ENCODE results near the gene SLC22A5.

The SLC22A5 gene

DNA sequence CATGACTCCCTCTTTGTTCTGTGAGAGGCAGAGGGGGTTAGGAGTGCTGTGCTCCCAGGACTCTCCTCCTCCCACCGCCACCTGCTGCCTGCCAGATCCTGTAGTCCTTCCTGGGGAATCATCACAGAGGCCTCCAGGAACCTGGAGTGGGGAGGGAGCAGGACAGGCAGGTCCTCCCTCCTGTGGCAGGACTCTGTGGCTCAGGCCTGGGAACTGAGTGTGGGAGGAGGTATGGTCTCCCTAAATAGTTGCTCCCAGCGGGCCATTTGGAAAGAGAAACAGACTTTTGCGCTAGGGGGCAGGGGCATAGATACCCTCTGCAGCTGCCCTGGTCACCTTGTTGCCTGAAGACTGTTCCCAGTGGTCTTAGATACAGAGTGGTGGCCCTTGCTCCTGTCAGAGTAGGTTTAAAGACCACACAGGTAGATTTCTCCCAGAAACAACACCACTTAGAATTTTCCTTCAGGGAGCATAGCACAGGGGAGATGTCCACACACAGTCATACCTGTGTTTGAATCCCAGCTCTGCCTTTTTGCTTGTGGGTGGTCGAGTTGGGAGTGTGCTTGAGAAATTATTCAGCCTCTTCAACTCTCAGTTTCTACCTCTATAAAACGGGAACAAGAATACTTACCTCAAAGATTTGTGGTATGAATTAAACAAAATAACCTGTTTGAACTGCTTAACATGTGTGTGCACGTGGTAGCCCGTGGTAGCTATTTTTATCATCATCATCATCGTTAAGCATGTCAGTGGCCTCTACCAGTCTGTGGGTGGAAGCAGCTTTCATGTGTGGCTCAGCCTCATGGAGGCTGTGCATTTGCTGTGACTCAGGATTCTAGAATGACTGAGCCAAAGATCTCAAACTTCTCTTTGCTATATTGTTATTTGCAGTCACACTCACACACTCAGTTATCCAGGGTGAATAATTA lies 55.8 kb downstream of the SLC22A5 start:
- H3K27me3 Mint-ChIP-seq, result no peaks in the 10 kb centered on the region
- peak overlapping the region; percentile 96 to 99 for H3K27ac Mint-ChIP-seq
- H3K36me3 Mint-ChIP-seq (ENCODE audit: insufficient read depth), result peaks cover 70% of the 10 kb centered on the region
- H3K4me1 Mint-ChIP-seq (ENCODE audit: low read depth in 2 of 2), result peaks cover 91 to 93% of the 10 kb centered on the region in 2 donors
- ATAC-seq (replicated peaks) (peak; percentile 63), DNase-seq (peak; percentile 55 to 57 (median 56))
- H3K9me3 Mint-ChIP-seq, result no peaks in the 10 kb centered on the region
- H3K4me3 Mint-ChIP-seq, result peak overlapping the region; percentile 82 to 85

DNA sequence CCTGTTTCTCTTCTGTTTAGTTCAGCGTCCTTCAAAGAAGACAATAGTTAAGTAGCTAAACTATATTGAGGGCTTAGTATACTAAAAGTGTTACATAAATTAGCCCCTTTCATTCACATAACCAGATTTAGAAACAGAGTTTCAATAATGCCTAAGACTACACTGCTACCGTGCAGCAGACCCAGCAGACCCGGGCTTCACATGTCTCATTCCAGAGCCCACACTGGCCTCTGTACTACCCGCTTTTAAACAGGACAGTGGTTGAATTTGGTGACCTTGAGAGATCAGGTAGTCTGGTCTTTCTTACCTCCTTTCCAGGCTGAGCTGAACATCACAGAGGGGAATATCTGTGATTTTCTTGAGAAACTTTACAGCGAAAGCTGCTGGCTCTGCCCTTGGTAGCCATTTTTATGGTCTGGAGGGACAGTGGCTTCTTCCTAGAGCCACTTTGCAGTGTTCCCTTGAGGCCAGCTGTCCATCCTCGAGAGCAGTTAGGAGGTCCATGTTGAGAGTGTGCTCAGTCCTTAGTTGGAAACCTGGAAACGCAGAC lies 56.5 kb downstream of the SLC22A5 start:
- no peak for DNase-seq
- H3K36me3 Mint-ChIP-seq (ENCODE audit: insufficient read depth), result peaks cover 63% of the 10 kb centered on the region
- no peaks in the 10 kb centered on the region for H3K9me3 Mint-ChIP-seq

DNA sequence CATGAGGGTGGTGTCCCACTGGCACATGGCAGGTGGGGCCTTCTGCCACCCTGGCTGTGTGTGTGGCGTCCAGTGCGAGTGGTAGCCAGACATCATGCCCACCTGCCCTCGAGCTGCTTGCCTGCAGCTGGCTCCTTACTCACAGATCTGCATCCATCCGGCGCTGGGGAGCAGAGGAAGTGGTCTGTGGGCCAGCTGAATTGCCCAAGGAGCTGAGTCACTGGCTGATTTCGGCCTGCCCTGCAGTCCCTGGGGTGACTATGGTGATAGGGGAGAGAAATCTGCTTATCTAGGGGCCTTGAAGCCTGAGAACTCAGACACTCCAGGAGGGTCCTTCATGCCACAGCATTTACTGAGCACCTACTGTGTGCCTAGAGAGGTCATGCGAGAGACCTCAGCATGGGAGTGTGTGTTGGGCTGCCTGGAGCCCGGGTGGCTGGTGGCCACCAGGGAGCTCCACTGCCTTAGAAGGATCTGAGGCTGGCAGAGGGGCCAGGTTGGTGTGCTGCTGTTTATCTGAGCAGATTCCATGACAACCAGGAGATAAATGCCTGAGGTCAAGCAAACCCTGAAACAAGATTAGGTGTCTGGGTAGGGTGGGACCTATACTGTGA lies 57.1 kb downstream of the SLC22A5 start:
- Mint-ChIP-seq H3K4me1 (ENCODE audit: low read depth in 2 of 2) (peaks cover 91% of the 10 kb centered on the region in 2 donors), H3K27ac (peak overlapping the region; percentile 96 to 99), H3K36me3 (ENCODE audit: insufficient read depth) (peaks cover 64% of the 10 kb centered on the region), H3K27me3 (no peaks in the 10 kb centered on the region), H3K4me3 (peak overlapping the region; percentile 82 to 85), H3K9me3 (no peaks in the 10 kb centered on the region)
- DNase-seq (peak; percentile 41 to 59 (median 53)), ATAC-seq (replicated peaks) (peak; percentile 41)

More for the DNA sequence above, 56.5 kb downstream of the SLC22A5 start:
- ATAC-seq (replicated peaks), result no peak
- H3K27me3 Mint-ChIP-seq, result no peaks in the 10 kb centered on the region
- H3K4me3 Mint-ChIP-seq, result peak overlapping the region; percentile 82 to 85
- peak overlapping the region; percentile 96 to 99 for H3K27ac Mint-ChIP-seq
- H3K4me1 Mint-ChIP-seq (ENCODE audit: low read depth in 2 of 2), result peaks cover 91% of the 10 kb centered on the region in 2 donors

DNA sequence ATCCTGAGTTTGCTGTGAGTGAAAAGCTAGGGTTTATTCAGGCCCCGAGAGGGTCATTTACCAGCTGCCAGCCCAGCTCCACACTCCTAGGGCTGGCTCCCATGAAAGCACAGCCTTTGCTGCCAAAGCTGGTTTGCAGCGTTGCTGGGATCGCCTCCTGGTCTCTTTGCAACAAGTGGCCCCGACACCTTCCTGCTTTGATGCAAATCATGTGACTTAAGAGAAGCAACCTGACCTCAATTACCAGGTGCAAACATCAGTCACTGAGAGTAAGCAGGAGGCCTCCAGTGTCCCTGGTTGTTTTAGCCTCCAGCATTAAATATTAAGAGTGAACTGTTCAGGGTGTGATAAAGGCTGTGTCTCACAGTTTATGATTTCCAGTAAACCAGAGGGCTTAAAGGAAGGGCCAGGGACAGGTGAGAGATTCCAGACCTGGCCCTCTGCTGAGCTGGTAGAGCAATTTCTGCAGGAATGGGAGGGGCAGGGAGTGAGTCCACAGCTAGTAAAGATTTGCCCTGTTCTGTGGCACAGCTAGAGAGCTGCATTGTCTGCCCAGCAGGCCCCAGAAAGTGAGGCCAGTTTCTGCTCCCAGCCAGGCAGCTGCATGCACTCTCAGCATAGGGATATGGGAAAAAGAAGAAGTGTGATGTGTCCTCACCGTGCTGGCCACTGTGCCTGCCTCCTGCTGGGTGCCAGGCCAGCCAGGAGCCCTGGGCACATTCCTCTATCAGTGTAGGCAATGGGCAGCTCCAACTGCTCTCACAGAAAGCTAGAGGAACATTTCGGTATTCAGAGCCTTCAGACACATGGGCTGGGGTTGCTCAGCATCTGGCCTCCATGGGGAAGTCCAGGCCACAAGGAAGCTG lies 58.0 kb downstream of the SLC22A5 start:
- H3K4me1 Mint-ChIP-seq (ENCODE audit: low read depth in 2 of 2), result peaks cover 93 to 97% of the 10 kb centered on the region in 2 donors
- ATAC-seq (replicated peaks) (peak; percentile 75), DNase-seq (peak; percentile 64 to 67 (median 65))
- peak overlapping the region; percentile 96 to 99 for H3K27ac Mint-ChIP-seq
- H3K27me3 Mint-ChIP-seq, result no peaks in the 10 kb centered on the region
- H3K36me3 Mint-ChIP-seq (ENCODE audit: insufficient read depth), result peaks cover 63% of the 10 kb centered on the region
- no peaks in the 10 kb centered on the region for H3K9me3 Mint-ChIP-seq
- peak overlapping the region; percentile 82 to 85 for H3K4me3 Mint-ChIP-seq

DNA sequence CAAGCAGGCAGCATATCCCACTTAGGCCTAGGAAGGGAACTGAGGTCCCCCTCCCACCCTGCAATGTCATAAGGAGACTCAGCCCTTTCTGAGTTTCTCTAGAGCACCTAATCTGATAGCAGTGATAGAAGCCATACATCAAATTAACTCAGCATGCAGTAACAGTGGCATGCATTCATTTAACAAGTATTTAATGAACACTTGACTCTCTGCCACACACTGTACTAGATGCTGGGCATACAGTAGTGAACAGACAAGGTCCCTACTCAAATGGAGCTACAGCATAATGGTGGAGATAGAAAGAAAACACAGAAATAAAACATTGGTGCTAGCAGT lies 58.6 kb downstream of the SLC22A5 start:
- Mint-ChIP-seq H3K27ac (peak overlapping the region; percentile 96 to 99), H3K9me3 (no peaks in the 10 kb centered on the region), H3K36me3 (ENCODE audit: insufficient read depth) (peaks cover 63% of the 10 kb centered on the region), H3K4me3 (peak overlapping the region; percentile 82 to 85), H3K4me1 (ENCODE audit: low read depth in 2 of 2) (peaks cover 93 to 97% of the 10 kb centered on the region in 2 donors), H3K27me3 (no peaks in the 10 kb centered on the region)
- DNase-seq (no peak), ATAC-seq (replicated peaks) (no peak)

DNA sequence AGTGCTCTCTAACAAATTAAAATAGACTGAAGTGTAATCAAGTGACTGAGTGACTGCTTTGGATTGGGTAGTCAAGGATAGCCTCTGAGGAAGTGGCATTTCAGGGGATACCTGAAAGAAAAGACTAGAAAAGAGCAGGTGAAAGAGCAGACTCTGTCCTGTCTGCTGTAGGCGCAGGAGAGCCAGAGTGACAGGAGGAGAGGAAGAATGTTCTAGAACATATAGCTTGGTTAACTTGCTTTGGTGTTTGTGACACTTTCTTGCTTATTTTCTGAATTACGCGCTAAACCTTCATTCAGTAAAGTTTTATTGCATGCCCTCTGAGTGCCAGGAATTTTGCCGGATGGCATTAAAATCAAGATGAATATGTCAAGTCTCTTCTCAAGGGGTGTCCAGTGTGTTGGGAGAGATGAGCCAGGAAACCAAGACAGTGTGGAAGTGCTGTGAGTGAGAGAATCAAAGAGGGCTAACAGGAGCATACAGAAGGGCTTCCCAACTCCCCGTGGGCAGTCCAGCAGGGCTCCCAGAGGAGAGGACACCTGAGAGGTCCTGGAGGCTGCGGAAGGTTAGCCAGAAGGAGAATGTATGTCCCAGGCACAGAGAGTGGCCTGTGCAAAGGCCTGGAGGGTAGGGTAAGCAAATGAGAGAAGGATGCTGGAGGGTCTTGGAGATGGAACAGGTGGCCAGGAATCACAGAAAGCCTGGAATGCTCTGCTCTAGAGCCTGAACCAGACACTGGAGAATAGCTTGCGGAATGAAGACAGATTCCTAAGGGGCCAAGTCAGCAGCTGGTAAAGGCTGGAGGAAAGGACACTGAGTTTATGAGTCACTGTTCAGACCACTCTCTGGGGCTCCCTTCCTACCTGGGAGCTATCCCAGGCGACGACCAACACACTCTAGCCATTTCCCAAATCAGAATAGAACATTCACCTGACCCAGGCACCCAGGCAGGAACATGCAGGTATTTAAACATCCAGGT lies 59.3 kb downstream of the SLC22A5 start:
- H3K27ac Mint-ChIP-seq, result peak overlapping the region; percentile 96 to 99
- H3K4me3 Mint-ChIP-seq, result peak overlapping the region; percentile 82 to 85
- H3K9me3 Mint-ChIP-seq, result no peaks in the 10 kb centered on the region
- peaks cover 65% of the 10 kb centered on the region for H3K36me3 Mint-ChIP-seq (ENCODE audit: insufficient read depth)
- DNase-seq, result no peak
- H3K4me1 Mint-ChIP-seq (ENCODE audit: low read depth in 2 of 2), result peaks cover 89 to 97% of the 10 kb centered on the region in 2 donors
- no peaks in the 10 kb centered on the region for H3K27me3 Mint-ChIP-seq
- no peak for ATAC-seq (replicated peaks)

DNA sequence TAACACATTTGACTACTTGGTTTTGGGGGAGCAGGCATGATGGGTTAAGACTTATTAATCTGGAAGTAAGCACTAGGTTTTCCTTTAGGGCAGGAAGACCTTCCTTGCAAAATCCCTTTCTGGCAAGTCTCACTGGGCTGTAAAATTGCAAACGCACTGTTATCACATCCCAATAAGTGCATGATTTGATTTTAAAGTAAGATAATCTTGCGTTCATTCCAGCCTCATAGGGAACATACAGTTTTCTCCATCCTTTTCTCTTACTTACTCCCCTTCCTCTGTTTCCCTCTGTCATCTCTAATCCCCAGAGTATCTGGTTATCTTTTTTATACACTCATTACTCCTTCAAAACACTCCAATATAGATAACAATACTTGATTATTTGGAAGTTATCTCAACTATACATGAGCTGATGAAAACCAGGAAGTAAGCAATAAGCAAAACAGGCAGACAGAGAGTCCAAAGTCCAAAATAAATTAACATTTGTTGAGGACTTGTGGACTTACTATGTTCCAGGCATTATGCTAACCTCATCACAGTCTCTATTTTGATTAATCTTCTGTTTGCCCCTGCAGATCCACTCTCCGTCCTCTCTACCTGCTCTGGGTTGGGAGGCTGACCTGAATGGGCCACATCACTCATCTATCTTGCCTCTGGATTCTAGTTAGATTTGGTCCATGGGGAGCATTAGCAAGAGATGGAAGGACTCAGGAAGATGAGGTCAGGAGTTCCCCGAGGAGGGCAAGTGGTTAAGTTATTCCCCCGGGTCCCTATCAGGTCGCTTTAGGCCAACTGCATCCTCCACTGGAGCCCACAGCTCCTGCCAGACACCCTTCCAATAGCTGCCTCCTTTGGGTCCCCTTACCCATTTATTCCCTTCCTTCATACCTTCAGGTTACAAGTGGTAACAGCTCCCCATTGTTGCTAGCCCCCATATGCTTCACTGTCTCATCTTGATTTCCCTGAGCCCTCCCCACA lies 60.2 kb downstream of the SLC22A5 start:
- no peak for ATAC-seq (replicated peaks)
- H3K4me1 Mint-ChIP-seq (ENCODE audit: low read depth in 2 of 2), result peaks cover 88 to 97% of the 10 kb centered on the region in 2 donors
- H3K9me3 Mint-ChIP-seq, result no peaks in the 10 kb centered on the region
- peak overlapping the region; percentile 96 to 99 for H3K27ac Mint-ChIP-seq
- no peaks in the 10 kb centered on the region for H3K27me3 Mint-ChIP-seq
- peak overlapping the region; percentile 69 to 82 for H3K4me3 Mint-ChIP-seq
- DNase-seq, result no peak
- peaks cover 70% of the 10 kb centered on the region for H3K36me3 Mint-ChIP-seq (ENCODE audit: insufficient read depth)

DNA sequence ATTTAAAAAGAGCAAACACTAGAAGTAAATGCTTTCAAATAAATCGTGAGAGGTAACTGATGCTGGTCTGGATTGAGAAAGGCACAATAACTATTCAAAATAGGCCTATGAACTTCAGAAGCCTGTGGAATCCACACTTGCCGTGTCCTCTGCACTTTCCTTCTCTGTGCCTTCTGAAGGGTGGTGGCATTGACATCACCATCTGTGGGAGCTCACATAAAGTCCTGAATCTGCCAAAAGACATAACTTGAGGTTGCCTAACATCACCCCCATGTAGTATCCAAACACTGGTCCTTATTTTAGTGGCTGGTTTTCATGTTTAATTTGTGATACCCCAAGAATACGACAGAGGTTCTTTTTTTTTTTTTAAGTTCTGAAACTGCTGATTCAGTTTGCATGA lies 61.2 kb downstream of the SLC22A5 start:
- Mint-ChIP-seq H3K9me3 (no peaks in the 10 kb centered on the region), H3K36me3 (ENCODE audit: insufficient read depth) (peaks cover 63% of the 10 kb centered on the region), H3K4me1 (ENCODE audit: low read depth in 2 of 2) (peaks cover 88 to 96% of the 10 kb centered on the region in 2 donors), H3K27me3 (no peaks in the 10 kb centered on the region), H3K27ac (peak overlapping the region; percentile 96 to 99), H3K4me3 (peak overlapping the region; percentile 69 to 82)
- ATAC-seq (replicated peaks) (no peak), DNase-seq (no peak)

DNA sequence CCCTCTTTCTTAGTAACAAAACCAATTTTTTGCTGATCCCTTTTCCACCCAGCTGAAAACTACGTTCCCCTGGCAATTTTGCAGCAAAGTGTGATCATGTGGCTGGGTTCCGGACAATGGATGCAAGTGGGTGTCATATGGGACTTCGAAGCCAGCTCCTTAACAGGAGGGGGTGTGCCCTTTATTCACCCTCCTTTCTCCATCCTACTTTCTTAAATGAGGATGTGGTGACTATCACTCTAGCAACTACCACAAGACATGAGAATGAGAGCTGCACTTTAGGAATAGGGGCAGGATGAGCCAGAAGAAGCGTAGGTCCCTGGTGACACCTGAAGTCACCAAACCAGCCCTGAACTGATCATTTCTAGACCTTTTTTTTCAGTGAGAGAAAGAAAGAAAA lies 62.1 kb downstream of the SLC22A5 start:
- Mint-ChIP-seq H3K4me1 (ENCODE audit: low read depth in 2 of 2) (peaks cover 86 to 97% of the 10 kb centered on the region in 2 donors), H3K27me3 (no peaks in the 10 kb centered on the region), H3K36me3 (ENCODE audit: insufficient read depth) (peaks cover 61% of the 10 kb centered on the region), H3K27ac (peak overlapping the region; percentile 96 to 99), H3K9me3 (no peaks in the 10 kb centered on the region), H3K4me3 (peak overlapping the region; percentile 58 to 69)
- ATAC-seq (replicated peaks) (peak; percentile 7), DNase-seq (no peak)

DNA sequence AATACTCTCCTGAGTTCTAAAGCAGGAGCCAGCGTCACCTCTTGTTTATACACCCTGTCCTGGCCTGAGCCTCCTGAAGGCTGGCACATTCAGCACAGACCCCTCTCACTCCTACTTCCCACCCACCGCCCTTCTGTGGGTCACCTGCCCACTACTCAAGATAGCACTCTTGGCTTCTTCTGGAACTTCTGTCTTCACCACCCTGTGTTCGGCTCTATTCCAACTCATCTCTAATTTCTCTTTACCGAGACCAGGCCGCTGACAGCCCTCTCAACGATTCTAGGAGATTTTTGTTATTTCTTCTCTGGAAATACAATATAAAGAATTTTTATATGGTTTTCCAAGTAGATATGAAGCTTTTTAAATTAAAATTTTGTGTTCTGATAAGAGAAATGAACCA lies 63.6 kb downstream of the SLC22A5 start:
- H3K27ac Mint-ChIP-seq, result peak overlapping the region; percentile 96 to 99
- DNase-seq, result no peak
- H3K36me3 Mint-ChIP-seq (ENCODE audit: insufficient read depth), result peaks cover 53% of the 10 kb centered on the region
- ATAC-seq (replicated peaks), result no peak
- peak overlapping the region; percentile 58 to 69 for H3K4me3 Mint-ChIP-seq
- H3K9me3 Mint-ChIP-seq, result no peaks in the 10 kb centered on the region
- H3K4me1 Mint-ChIP-seq (ENCODE audit: low read depth in 2 of 2), result peaks cover 86 to 97% of the 10 kb centered on the region in 2 donors
- no peaks in the 10 kb centered on the region for H3K27me3 Mint-ChIP-seq

Measured in effector memory CD8-positive, alpha-beta T cell (primary cell).